ENCODE results near the gene KLRF2. TPM values are rescaled to one million over a fixed set of nuclear protein-coding genes. Genes with fewer than 3 reads are reported as not detected.

The KLRF2 gene
- polyA plus RNA-seq, 1 donor from 2014 or later = not detected

DNA sequence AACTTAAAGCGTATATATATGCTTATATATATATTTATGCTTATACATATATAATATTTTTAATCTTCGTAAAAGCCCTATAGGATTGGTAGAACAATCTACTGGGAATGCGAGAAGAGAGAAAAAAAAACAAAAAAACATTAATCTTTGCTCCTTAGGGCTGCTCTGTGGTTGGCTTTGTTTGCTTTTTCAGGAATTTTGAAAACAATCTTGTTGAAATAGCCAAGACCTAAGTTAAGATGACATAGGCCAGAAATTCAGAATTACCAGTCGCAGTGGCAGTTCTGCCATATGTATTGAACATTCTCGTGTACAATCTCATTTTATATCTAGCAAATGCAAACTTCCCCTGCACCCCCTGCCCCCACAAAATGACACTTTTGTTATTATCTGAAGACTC, 699 bp downstream of the KLRF2 start:
- H3K4me3 ChIP-seq (ENCODE audit: low read length) = no peak overlapping the region
- H3F3A ChIP-seq (ENCODE audit: insufficient read depth, low read length, poor library complexity, severe bottlenecking) = no peaks in the 10 kb centered on the region
- H3K9me2 ChIP-seq (ENCODE audit: insufficient read depth, low read length) = no peaks in the 10 kb centered on the region
- no peaks in the 10 kb centered on the region for H3K36me3 ChIP-seq (ENCODE audit: insufficient read depth, low read length)
- H3K79me2 ChIP-seq (replicated peaks; ENCODE audit: insufficient read depth, low read length) = no peaks in the 10 kb centered on the region
- H3K4me2 ChIP-seq (ENCODE audit: low read length) = no peak overlapping the region
- TF ChIP-seq TAF1 (IDR thresholded peaks at IDR 0.05; ENCODE audit: low read depth) = no peak
- TF ChIP-seq, protein P1, sequence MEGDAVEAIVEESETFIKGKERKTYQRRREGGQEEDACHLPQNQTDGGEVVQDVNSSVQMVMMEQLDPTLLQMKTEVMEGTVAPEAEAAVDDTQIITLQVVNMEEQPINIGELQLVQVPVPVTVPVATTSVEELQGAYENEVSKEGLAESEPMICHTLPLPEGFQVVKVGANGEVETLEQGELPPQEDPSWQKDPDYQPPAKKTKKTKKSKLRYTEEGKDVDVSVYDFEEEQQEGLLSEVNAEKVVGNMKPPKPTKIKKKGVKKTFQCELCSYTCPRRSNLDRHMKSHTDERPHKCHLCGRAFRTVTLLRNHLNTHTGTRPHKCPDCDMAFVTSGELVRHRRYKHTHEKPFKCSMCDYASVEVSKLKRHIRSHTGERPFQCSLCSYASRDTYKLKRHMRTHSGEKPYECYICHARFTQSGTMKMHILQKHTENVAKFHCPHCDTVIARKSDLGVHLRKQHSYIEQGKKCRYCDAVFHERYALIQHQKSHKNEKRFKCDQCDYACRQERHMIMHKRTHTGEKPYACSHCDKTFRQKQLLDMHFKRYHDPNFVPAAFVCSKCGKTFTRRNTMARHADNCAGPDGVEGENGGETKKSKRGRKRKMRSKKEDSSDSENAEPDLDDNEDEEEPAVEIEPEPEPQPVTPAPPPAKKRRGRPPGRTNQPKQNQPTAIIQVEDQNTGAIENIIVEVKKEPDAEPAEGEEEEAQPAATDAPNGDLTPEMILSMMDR (IDR thresholded peaks at IDR 0.05; ENCODE audit: poor library complexity, severe bottlenecking) = no peak
- TF ChIP-seq RAD21 (conservative IDR thresholded peaks at IDR 0.05) = no peak
- no peak for TF ChIP-seq EZH2 (IDR thresholded peaks at IDR 0.05; ENCODE audit: borderline replicate concordance, insufficient read depth, low read length, poor library complexity, severe bottlenecking)
- no peak for TF ChIP-seq MXI1 (conservative IDR thresholded peaks at IDR 0.05; ENCODE audit: poor library complexity, severe bottlenecking)
- TF ChIP-seq SMC3 (conservative IDR thresholded peaks at IDR 0.05; ENCODE audit: poor library complexity) = no peak
- TF ChIP-seq, protein P2, sequence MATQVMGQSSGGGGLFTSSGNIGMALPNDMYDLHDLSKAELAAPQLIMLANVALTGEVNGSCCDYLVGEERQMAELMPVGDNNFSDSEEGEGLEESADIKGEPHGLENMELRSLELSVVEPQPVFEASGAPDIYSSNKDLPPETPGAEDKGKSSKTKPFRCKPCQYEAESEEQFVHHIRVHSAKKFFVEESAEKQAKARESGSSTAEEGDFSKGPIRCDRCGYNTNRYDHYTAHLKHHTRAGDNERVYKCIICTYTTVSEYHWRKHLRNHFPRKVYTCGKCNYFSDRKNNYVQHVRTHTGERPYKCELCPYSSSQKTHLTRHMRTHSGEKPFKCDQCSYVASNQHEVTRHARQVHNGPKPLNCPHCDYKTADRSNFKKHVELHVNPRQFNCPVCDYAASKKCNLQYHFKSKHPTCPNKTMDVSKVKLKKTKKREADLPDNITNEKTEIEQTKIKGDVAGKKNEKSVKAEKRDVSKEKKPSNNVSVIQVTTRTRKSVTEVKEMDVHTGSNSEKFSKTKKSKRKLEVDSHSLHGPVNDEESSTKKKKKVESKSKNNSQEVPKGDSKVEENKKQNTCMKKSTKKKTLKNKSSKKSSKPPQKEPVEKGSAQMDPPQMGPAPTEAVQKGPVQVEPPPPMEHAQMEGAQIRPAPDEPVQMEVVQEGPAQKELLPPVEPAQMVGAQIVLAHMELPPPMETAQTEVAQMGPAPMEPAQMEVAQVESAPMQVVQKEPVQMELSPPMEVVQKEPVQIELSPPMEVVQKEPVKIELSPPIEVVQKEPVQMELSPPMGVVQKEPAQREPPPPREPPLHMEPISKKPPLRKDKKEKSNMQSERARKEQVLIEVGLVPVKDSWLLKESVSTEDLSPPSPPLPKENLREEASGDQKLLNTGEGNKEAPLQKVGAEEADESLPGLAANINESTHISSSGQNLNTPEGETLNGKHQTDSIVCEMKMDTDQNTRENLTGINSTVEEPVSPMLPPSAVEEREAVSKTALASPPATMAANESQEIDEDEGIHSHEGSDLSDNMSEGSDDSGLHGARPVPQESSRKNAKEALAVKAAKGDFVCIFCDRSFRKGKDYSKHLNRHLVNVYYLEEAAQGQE (IDR thresholded peaks at IDR 0.05; ENCODE audit: borderline replicate concordance) = no peak
- no peak for TF ChIP-seq POLR2AphosphoS5 (IDR thresholded peaks at IDR 0.05)
- TF ChIP-seq EP300 (conservative IDR thresholded peaks at IDR 0.05; ENCODE audit: poor library complexity, severe bottlenecking) = no peak
- no peaks in the 10 kb centered on the region for H3K27me3 ChIP-seq (ENCODE audit: insufficient read depth, low read depth, low read length)
- H3K9ac ChIP-seq (ENCODE audit: low read length) = no peak overlapping the region
- no peak overlapping the region for H2AFZ ChIP-seq (ENCODE audit: low read depth, low read length)
- no peaks in the 10 kb centered on the region for H3K9me3 ChIP-seq (ENCODE audit: low read length)
- no peaks in the 10 kb centered on the region for H4K20me1 ChIP-seq (ENCODE audit: insufficient read depth)
- H3K27ac ChIP-seq (ENCODE audit: low read length) = no peak overlapping the region

DNA sequence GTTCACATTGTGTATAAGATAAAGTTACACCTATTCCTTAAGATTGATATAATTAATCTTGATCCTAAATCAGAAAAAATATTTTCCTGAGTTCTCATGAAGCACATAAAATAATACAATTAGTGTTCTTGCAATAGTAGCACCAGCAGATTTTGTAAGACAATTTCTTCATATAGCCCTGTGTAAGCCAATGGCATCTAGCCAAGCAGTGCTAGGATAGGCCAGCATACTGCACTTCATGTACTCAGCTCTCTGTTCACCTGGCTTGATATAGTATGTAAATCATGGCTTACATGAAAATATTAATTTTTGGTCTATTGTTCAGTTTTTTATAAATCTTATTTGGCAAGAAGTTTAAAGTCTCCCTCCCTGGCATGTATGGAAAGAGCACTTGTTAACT, 1.9 kb downstream of the KLRF2 start:
- no peak for TF ChIP-seq EZH2 (IDR thresholded peaks at IDR 0.05; ENCODE audit: borderline replicate concordance, insufficient read depth, low read length, poor library complexity, severe bottlenecking)
- no peak for TF ChIP-seq RAD21 (conservative IDR thresholded peaks at IDR 0.05)
- TF ChIP-seq, protein P2 (IDR thresholded peaks at IDR 0.05; ENCODE audit: borderline replicate concordance) = no peak
- TF ChIP-seq TAF1 (IDR thresholded peaks at IDR 0.05; ENCODE audit: low read depth) = no peak
- no peak for TF ChIP-seq MXI1 (conservative IDR thresholded peaks at IDR 0.05; ENCODE audit: poor library complexity, severe bottlenecking)
- TF ChIP-seq SMC3 (conservative IDR thresholded peaks at IDR 0.05; ENCODE audit: poor library complexity) = no peak
- no peak for TF ChIP-seq POLR2AphosphoS5 (IDR thresholded peaks at IDR 0.05)
- TF ChIP-seq, protein P1 (IDR thresholded peaks at IDR 0.05; ENCODE audit: poor library complexity, severe bottlenecking) = no peak
- no peak for TF ChIP-seq EP300 (conservative IDR thresholded peaks at IDR 0.05; ENCODE audit: poor library complexity, severe bottlenecking)
- no peaks in the 10 kb centered on the region for H3K36me3 ChIP-seq (ENCODE audit: insufficient read depth, low read length)
- H3K27ac ChIP-seq (ENCODE audit: low read length) = no peak overlapping the region
- H3K9me3 ChIP-seq (ENCODE audit: low read length) = no peaks in the 10 kb centered on the region
- no peaks in the 10 kb centered on the region for H4K20me1 ChIP-seq (ENCODE audit: insufficient read depth)
- no peaks in the 10 kb centered on the region for H3K9me2 ChIP-seq (ENCODE audit: insufficient read depth, low read length)
- no peaks in the 10 kb centered on the region for H3F3A ChIP-seq (ENCODE audit: insufficient read depth, low read length, poor library complexity, severe bottlenecking)
- no peak overlapping the region for H2AFZ ChIP-seq (ENCODE audit: low read depth, low read length)
- no peak overlapping the region for H3K4me2 ChIP-seq (ENCODE audit: low read length)
- H3K9ac ChIP-seq (ENCODE audit: low read length) = no peak overlapping the region
- H3K79me2 ChIP-seq (replicated peaks; ENCODE audit: insufficient read depth, low read length) = no peaks in the 10 kb centered on the region
- no peaks in the 10 kb centered on the region for H3K27me3 ChIP-seq (ENCODE audit: insufficient read depth, low read depth, low read length)
- H3K4me3 ChIP-seq (ENCODE audit: low read length) = no peak overlapping the region
